Measurements from ENCODE around the gene CRYGA.

- TF ChIP-seq CTCF (optimal IDR thresholded peaks at IDR 0.05 in 1 of 3, IDR thresholded peaks at IDR 0.05 in 1 of 3, conservative IDR thresholded peaks at IDR 0.05 in 1 of 3; ENCODE audit: extremely low read depth in 1 of 3, insufficient read depth in 2 of 3, low read length in 3 of 3) (no peak), EZH2 (IDR thresholded peaks at IDR 0.05; ENCODE audit: low read length) (no peak)
Observed at GRCh38 chr2:208192611-208193236, 29.3 kb upstream of the CRYGA start.

Data from keratinocyte (primary cell).